HS-5 (cell line): Measurements from ENCODE around the gene LRP1B.
"Not testable (repeated sequence)": the region's sequence is repeated elsewhere in the genome, so short reads cannot be mapped to it uniquely, and the experiment has no call there.

Experiments used
- DNase-seq: peaks from one replicate; pipeline ENCODE4 v3.0.0-alpha.2; 2012; ENCODE audit warnings: low read depth

LRP1B gene

GRCh38 chr2:142100970-142101369 is 29.8 kb downstream of the LRP1B start:
- no peak for DNase-seq

- DNase-seq = no peak
Measured at GRCh38 chr2:142100139-142100873, 30.5 kb downstream of the LRP1B start.

- no peak for DNase-seq
Measured at GRCh38 chr2:142097711-142098110, 33.1 kb downstream of the LRP1B start.

- DNase-seq = no peak
Measured at GRCh38 chr2:142095647-142096046, 35.2 kb downstream of the LRP1B start.

- no peak for DNase-seq
Measured at GRCh38 chr2:142094233-142094632, 36.6 kb downstream of the LRP1B start.

GRCh38 chr2:142088058-142088568 is 42.7 kb downstream of the LRP1B start:
- DNase-seq = no peak

- not testable (repeated sequence) for DNase-seq
Measured at GRCh38 chr2:142087585-142087984, 43.2 kb downstream of the LRP1B start.

- no peak for DNase-seq
Measured at GRCh38 chr2:142082368-142082767, 48.4 kb downstream of the LRP1B start.

- no peak for DNase-seq
Measured at GRCh38 chr2:142076317-142076716, 54.5 kb downstream of the LRP1B start.

GRCh38 chr2:142075826-142076225 is 55.0 kb downstream of the LRP1B start:
- no peak for DNase-seq

GRCh38 chr2:142069251-142069888 is 61.4 kb downstream of the LRP1B start:
- no peak for DNase-seq

- DNase-seq = no peak
Measured at GRCh38 chr2:142065700-142066099, 65.1 kb downstream of the LRP1B start.

- no peak for DNase-seq
Measured at GRCh38 chr2:142065156-142065555, 65.7 kb downstream of the LRP1B start.

- no peak for DNase-seq
Measured at GRCh38 chr2:142061733-142062132, 69.1 kb downstream of the LRP1B start.

- DNase-seq = no peak
Measured at GRCh38 chr2:142058149-142058548, 72.7 kb downstream of the LRP1B start.

- DNase-seq = no peak
Measured at GRCh38 chr2:142056784-142057183, 74.0 kb downstream of the LRP1B start.

- no peak for DNase-seq
Measured at GRCh38 chr2:142052220-142052863, 78.5 kb downstream of the LRP1B start.

GRCh38 chr2:142048581-142048980 is 82.2 kb downstream of the LRP1B start:
- no peak for DNase-seq

GRCh38 chr2:142045641-142046040 is 85.2 kb downstream of the LRP1B start:
- no peak for DNase-seq

GRCh38 chr2:142044197-142044596 is 86.6 kb downstream of the LRP1B start:
- DNase-seq = no peak

- no peak for DNase-seq
Measured at GRCh38 chr2:142042536-142043199, 88.1 kb downstream of the LRP1B start.

- no peak for DNase-seq
Measured at GRCh38 chr2:142041996-142042395, 88.8 kb downstream of the LRP1B start.

GRCh38 chr2:142041105-142041504 is 89.7 kb downstream of the LRP1B start:
- no peak for DNase-seq
